NOMO-1 (cell line): ENCODE data around the gene CCDC180.
"Not testable (repeated sequence)": the region's sequence is repeated elsewhere in the genome, so short reads cannot be mapped to it uniquely, and the experiment has no call there.

ENCODE experiments used
- DNase-seq, 2 experiments: peaks; one replicate each; lab custom pipeline; 2025; ENCODE audit not compliant: unreplicated experiment in 2 of 2; lab: John Stamatoyannopoulos, UW

CCDC180 gene

GRCh38 chr9:97307500-97308163, at the start of gene CCDC180:
CCDC180 (plus strand) TSS chr9:97307659; CDS start chr9:97308064, 405 bp downstream.
- no peak for DNase-seq

- not testable (repeated sequence) for DNase-seq
These were observed 47.5 kb upstream of the CCDC180 start for GRCh38 chr9:97259834-97260514.

- DNase-seq, result no peak
These were observed 36.2 kb upstream of the CCDC180 start for GRCh38 chr9:97271292-97271691.

GRCh38 chr9:97272072-97272471, 35.4 kb upstream of the CCDC180 start:
- DNase-seq, result no peak

GRCh38 chr9:97276310-97276852, 31.1 kb upstream of the CCDC180 start:
- no peak for DNase-seq

- DNase-seq, result no peak
These were observed 29.5 kb upstream of the CCDC180 start for GRCh38 chr9:97277953-97278352.

GRCh38 chr9:97280755-97281330, 26.6 kb upstream of the CCDC180 start:
- DNase-seq, result no peak

- DNase-seq, result no peak
These were observed 23.7 kb upstream of the CCDC180 start for GRCh38 chr9:97283768-97284167.

GRCh38 chr9:97284798-97285197, 22.7 kb upstream of the CCDC180 start:
- DNase-seq, result no peak

- DNase-seq, result no peak
These were observed 15.3 kb upstream of the CCDC180 start for GRCh38 chr9:97292200-97292599.

- DNase-seq, result no peak
These were observed 14.2 kb upstream of the CCDC180 start for GRCh38 chr9:97293207-97293721.

GRCh38 chr9:97293818-97294217, 13.6 kb upstream of the CCDC180 start:
- DNase-seq, result no peak

GRCh38 chr9:97297889-97298288, 9.6 kb upstream of the CCDC180 start:
- no peak for DNase-seq

GRCh38 chr9:97299809-97300414, 7.5 kb upstream of the CCDC180 start:
- no peak for DNase-seq

GRCh38 chr9:97300586-97300985, 6.9 kb upstream of the CCDC180 start:
- no peak for DNase-seq

- DNase-seq, result no peak
These were observed 5.5 kb upstream of the CCDC180 start for GRCh38 chr9:97301974-97302373.

GRCh38 chr9:97304586-97304985, 2.9 kb upstream of the CCDC180 start:
- DNase-seq, result no peak

- no peak for DNase-seq
These were observed 1.8 kb upstream of the CCDC180 start for GRCh38 chr9:97305501-97306298.

- no peak for DNase-seq
These were observed 368 bp upstream of the CCDC180 start for GRCh38 chr9:97307091-97307490.

GRCh38 chr9:97309260-97309659, 1.8 kb downstream of the CCDC180 start:
- no peak for DNase-seq
